Measurements from ENCODE around the gene TBC1D5.
"Not testable (repeated sequence)": the region's sequence is repeated elsewhere in the genome, so short reads cannot be mapped to it uniquely, and the experiment has no call there.

The TBC1D5 gene

DNA sequence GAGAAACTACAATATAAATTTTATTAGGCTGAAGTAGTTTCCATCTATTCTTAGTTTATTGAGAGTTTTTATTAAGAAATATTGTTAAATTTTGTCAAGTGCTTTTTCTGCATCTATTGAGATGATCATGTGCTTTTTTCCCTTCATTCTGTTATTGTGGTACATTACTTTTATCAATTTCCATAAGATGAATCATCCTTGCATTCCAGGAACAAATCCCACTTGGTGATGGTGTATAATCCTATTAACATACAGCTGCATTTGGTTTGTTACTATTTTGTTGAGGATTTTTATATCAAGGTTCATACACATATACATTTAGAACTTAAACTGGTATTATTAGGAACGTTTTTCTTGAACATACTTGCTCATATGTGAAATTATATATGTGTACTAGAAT, 199.8 kb downstream of the TBC1D5 start:
- no peak for DNase-seq (ENCODE audit: low read depth)

GRCh38 chr3:17539436-17539835, 203.0 kb downstream of the TBC1D5 start:
- DNase-seq (ENCODE audit: low read depth) = no peak

GRCh38 chr3:17535274-17535673, 207.2 kb downstream of the TBC1D5 start:
- no peak for DNase-seq (ENCODE audit: low read depth)

DNA sequence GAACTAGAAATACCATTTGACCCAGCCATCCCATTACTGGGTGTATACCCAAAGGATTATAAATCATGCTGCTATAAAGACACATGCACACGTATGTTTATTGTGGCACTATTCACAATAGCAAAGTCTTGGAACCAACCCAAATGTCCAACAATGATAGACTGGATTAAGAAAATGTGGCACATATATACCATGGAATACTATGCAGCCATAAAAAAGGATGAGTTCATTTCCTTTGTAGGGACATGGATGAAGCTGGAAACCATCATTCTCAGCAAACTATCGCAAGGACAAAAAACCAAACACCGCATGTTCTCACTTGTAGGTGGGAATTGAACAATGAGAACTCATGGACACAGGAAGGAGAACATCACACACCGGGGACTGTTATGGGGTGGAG, 210.0 kb downstream of the TBC1D5 start:
- not testable (repeated sequence) for DNase-seq (ENCODE audit: low read depth)

- no peak for DNase-seq (ENCODE audit: low read depth)
Observed at GRCh38 chr3:17529677-17530076, 212.8 kb downstream of the TBC1D5 start.

GRCh38 chr3:17518189-17519059, 224.0 kb downstream of the TBC1D5 start:
- DNase-seq (ENCODE audit: low read depth) = no peak

GRCh38 chr3:17515445-17516234, 226.8 kb downstream of the TBC1D5 start:
- no peak for DNase-seq (ENCODE audit: low read depth)

- no peak for DNase-seq (ENCODE audit: low read depth)
Observed at GRCh38 chr3:17514597-17514996, 227.8 kb downstream of the TBC1D5 start.

GRCh38 chr3:17510265-17510664, 232.2 kb downstream of the TBC1D5 start:
- DNase-seq (ENCODE audit: low read depth) = no peak

DNA sequence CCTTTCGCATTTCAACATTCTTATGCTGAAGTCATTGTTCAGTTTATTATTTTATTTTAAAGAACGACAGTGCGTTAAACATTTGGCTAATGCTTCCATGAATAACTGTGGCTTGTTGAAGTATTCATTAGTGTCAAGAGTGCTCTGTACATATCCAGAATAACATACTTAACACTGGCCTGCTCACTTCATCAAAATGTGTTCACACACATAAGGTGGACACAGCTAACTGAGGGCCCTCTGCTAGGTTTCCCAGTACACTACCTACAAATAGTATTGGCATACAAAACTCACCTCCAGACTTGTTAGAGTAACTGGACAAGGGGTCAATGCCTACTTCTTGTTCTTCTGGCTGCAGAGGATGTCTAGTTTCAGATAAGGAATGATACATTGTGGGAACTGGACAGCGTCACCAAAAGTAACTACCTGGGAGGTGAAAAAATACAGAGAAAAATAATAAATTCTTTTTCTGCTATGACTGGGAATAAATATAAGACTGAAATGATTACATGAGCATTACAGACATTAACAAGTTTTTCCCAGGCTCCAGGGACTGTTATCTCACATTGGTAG, 234.2 kb downstream of the TBC1D5 start:
- DNase-seq (ENCODE audit: low read depth) = no peak

- no peak for DNase-seq (ENCODE audit: low read depth)
Observed at GRCh38 chr3:17507480-17507879, 235.0 kb downstream of the TBC1D5 start.

- no peak for DNase-seq (ENCODE audit: low read depth)
Observed at GRCh38 chr3:17505856-17506255, 236.6 kb downstream of the TBC1D5 start.

DNA sequence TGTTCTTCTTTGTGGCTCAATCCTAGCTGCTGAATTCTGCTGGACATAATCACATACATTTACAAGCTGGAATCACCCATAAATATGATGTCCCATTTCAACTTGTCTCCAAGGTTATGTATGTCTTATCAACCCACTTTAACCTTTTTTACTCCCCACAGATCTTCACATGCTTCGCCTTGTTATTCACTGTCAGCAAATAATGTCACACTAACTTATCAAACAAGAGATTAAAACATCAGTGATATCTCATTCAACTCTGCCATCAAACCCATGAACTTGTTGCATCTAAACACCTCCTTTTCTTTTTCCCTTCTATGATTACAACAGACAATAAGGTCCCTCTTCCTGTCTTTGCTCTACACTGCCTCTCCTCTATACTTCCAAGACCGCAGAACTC, 240.7 kb downstream of the TBC1D5 start:
- no peak for DNase-seq (ENCODE audit: low read depth)

DNA sequence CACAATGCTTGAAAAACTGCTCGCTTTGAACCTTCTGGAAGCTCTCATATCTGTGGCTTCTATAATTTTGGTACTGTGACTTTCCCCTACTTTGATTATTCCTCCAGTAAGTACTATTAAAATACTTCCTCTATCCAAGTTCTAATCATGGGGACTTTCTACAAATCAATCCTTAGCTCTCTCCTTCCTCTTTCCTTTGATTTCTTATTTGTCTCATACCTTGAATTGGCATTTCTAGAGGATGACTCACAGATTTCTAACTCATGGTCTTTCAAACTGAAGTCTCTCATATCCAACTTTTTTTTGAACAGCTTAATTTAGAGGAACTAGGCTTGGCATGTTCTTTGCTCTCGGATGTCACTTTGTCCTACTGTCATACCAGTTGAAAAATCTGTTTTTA, 241.8 kb downstream of the TBC1D5 start:
- DNase-seq (ENCODE audit: low read depth) = no peak

GRCh38 chr3:17494117-17494809, 248.2 kb downstream of the TBC1D5 start:
- no peak for DNase-seq (ENCODE audit: low read depth)

- no peak for DNase-seq (ENCODE audit: low read depth)
Observed at GRCh38 chr3:17491601-17492000, 250.8 kb downstream of the TBC1D5 start.

GRCh38 chr3:17491190-17491589, 251.2 kb downstream of the TBC1D5 start:
- not testable (repeated sequence) for DNase-seq (ENCODE audit: low read depth)

GRCh38 chr3:17489139-17489538, 253.3 kb downstream of the TBC1D5 start:
- no peak for DNase-seq (ENCODE audit: low read depth)

DNA sequence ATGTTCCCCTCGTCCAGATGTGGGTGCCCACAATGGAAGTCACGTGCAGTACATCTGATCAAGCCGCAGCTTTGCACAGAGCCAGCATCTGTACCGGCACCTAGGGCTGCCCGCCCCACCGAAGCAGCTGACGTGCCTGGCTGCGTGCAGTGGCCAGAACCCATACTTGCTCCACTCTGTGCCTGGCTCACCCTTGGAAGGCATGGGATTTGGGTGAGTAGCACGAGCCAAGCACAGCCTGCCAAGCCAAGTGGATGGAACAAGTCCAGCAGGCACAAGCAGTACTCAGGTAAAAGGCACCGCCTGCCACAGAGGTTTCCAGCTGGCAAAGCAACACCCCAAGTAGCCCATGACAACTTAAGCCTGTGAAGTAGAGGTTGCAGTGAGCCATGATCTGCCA, 261.3 kb downstream of the TBC1D5 start:
- DNase-seq (ENCODE audit: low read depth) = no peak

DNA sequence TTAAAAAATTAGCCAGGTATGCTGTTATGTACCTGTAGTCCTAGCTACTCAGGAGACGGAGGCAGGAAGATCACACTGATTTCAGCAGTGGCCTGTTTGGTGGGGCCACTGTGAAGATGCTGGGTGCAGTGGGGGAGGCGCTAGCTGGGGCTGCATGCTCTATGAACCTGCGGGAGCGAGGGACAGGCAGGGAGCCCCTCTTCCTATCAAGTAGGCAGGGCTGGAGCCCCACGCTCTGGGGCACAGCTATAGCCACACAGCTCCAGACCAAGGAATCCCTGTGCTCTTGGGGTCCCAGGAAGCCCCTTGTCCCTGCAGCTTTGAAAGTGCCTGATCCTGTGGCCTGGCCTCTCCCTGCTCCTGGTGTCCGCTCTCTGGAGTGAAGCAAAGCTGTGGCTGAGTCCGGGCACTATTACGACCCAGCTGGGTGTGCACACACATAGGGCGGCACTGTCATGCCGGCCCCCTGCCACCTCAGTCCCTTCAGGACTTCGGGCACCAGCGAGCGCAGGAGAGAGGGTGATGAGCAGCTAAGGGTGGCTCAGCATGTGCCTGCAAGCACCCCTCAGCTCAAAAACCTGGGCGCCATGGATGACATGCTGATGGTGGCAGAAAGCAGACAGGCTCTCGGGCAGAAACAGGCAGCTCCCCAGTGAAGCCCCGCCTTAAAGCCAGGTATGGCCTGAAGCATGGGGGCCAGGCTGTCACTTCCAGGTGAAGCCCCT, 262.6 kb downstream of the TBC1D5 start:
- no peak for DNase-seq (ENCODE audit: low read depth)

DNA sequence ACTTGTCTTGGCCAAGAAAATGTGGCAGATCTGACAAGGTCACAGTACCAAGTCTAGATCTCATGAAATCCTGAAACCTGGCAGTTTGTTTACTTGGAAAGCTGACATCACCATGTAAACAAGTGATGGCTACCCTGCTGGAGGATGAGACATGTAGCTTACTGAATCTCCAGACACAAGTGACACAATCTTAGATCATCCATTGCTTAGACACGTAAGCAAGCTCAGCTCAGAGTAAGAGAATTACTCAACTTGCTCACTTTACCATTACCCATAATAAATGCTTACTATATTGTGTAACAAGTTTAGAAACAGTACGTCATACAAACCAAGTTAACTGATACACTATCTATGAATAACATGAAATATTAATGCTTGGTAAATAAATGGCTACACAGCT, 263.8 kb downstream of the TBC1D5 start:
- no peak for DNase-seq (ENCODE audit: low read depth)

DNA sequence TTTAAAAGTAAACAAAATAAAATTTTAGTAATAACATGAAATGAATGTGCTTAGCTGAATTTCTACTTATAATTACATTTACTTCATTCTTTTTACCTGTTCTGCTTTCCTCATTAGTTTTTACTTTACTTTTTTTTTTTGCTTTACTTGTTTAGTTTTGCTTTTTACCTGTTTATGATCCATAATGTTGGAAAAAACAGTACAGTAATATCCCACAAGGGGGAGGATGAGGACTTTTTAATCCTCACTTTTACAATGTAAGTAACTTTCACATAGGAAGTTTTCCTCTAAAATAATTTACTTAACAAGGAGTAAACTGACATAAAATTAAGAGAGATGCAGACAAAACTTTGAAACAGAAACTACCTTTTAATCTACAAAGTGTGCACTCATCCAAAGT, 268.7 kb downstream of the TBC1D5 start:
- DNase-seq (ENCODE audit: low read depth) = no peak

All from T-helper 22 cell (primary cell).